HL-60 (cell line): Measurements from ENCODE around the gene UST.

Experiments used
- DNase-seq, 2 experiments: peaks; one replicate each; pipeline ENCODE4 v3.0.0-alpha.2; 2010 to 2020; ENCODE audit warnings: low read depth in 1 of 2, low spot score in 1 of 2
- H3K27ac ChIP-seq: fragments of 250-450 bp; sonication (Bioruptor Pico); replicated peaks from 2 replicates; pipeline ENCODE4 v1.5.1; 2020; ENCODE audit warnings: mild to moderate bottlenecking, moderate library complexity
- H3K27me3 ChIP-seq: fragments of 250-450 bp; sonication (Bioruptor Pico); 2 replicates; pipeline ENCODE4 v1.5.1; 2021; ENCODE audit warnings: mild to moderate bottlenecking, moderate library complexity; ENCODE audit not compliant: insufficient read depth, poor library complexity, severe bottlenecking
- H3K4me3 ChIP-seq: replicated peaks from 2 replicates; pipeline ENCODE4 v1.5.1; 2011; ENCODE audit warnings: mild to moderate bottlenecking, control low read depth, low read length; ENCODE audit not compliant: insufficient read depth
- CTCF ChIP-seq: IDR thresholded peaks from one replicate; pipeline ENCODE4 v1.5.1; 2011; ENCODE audit warnings: low read length, control low read depth, inconsistent platforms; ENCODE audit not compliant: insufficient read depth
- GABPA ChIP-seq: IDR thresholded peaks from 2 replicates; pipeline ENCODE4 v1.6.1; 2012; ENCODE audit warnings: low read depth
- POLR2AphosphoS5 ChIP-seq: IDR thresholded peaks from 2 replicates; pipeline ENCODE4 v1.6.1; 2012; ENCODE audit warnings: low read depth
- REST ChIP-seq: IDR thresholded peaks from 2 replicates; pipeline ENCODE4 v1.6.1; 2012; ENCODE audit warnings: low read depth; ENCODE audit not compliant: insufficient replicate concordance
- SPI1 ChIP-seq: IDR thresholded peaks from 2 replicates; pipeline ENCODE4 v1.6.1; 2012; ENCODE audit warnings: low read depth, mild to moderate bottlenecking, borderline replicate concordance

Gene UST

DNA sequence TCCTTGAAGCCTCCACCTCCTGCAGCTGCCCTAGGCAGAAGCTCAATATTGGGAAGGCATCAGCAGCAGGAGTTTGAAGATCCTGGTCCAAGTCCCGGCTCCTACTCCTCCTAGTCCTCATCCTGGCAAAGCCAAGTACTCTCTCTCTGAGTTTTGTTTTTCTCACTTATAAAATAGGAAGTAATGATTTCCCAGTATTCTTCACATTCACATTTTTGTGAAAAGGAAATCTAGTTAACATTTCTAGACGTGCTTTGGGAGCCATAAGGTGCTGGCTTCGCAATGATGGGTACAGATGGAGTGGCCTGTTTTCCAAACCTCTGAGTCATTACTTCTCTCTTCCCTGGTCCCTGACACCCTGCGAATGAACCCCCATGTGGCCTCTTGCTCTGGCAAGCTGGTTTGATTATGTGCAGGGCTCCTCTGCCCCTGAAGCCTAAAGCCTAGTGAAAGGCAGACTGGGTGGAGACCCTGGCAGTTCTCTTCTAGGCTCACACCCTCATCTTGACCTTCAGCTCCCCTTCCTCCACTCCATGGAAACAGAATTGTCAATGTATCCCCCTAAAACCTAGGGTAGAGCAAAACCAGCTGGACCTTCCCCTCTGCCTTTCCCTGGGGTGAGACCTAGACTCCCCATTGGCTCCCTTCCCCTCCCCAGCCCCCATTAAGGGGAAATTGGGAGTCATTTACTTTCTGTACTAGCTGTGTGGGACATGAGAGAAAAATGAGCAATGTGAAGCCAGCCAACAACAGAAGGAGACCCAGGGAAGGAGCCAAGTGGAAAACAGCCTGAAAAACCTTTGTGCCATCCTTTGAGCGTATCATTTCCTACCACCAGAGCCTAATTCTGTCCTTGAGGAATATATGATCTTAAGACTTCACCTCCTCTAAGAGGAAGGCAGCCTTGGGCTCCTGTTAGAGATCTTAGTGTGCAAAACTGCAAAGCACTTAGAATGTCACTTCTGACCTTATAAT, 158.4 kb downstream of the UST start:
- TF ChIP-seq SPI1, result no peak
- TF ChIP-seq CTCF, result no peak
- no peak for TF ChIP-seq GABPA
- no peak for TF ChIP-seq POLR2AphosphoS5
- no peak for TF ChIP-seq REST
- peaks cover 2% of the 10 kb centered on the region for H3K27me3 ChIP-seq
- H3K27ac ChIP-seq, result no peak overlapping the region
- H3K4me3 ChIP-seq, result no peak overlapping the region
- DNase-seq, result no peak

GRCh38 chr6:148905901-148906300, 159.1 kb downstream of the UST start:
- no peak overlapping the region for H3K4me3 ChIP-seq
- H3K27me3 ChIP-seq, result peaks cover 2% of the 10 kb centered on the region
- no peak overlapping the region for H3K27ac ChIP-seq
- DNase-seq, result no peak
- no peak for TF ChIP-seq SPI1
- TF ChIP-seq REST, result no peak

DNA sequence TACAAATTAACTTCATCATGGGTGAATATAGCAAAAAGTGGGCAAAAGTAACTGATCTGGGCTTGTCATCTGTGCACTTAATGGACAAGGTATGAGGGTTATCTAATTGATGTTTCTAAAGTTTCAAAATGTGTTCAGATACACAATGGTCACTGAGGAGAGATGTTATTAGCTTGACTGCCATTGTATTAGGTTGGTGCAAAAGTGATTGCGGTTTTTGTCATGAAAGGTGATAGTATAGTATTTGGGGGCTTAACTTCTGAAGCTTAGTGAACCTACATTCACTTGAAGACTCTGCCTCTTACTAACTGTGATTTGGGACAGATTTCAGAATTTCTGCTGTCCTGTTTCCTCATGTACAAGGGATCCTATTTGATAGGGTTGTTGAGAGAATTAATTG, 159.6 kb downstream of the UST start:
- no peak for DNase-seq
- Histone ChIP-seq H3K4me3 (no peak overlapping the region), H3K27me3 (peaks cover 2% of the 10 kb centered on the region), H3K27ac (no peak overlapping the region)
- TF ChIP-seq CTCF (no peak), SPI1 (no peak), GABPA (no peak), REST (no peak), POLR2AphosphoS5 (no peak)
